Measurements from ENCODE around the gene ZNF70. TPM values are rescaled to one million over a fixed set of nuclear protein-coding genes. Genes with fewer than 3 reads are reported as not detected.

Gene ZNF70
- total and polyA plus RNA-seq, 8 donors, result 0.77 to 4.3 (median 2.4) TPM

DNA sequence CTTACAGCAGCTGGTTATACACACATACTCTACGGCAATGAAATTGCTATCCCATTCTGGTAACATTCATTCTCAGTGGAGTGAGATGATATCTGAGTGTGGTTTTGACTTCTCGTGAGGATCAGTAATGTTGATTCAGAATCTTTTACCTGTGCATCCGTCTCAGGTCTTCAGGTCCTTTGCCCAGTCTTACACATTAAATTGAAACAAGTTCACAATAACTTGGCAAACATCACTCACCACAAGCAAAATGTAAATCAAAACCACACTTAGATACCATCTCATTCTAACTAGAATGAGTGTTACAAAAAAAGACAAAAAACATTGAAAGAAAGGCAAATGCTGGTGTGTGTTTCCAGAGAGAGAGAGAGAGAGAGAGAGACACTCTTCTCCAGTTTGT lies 46.1 kb downstream of the ZNF70 start:
- no peak for DNase-seq
- H3K9me3 ChIP-seq, result no peaks in the 10 kb centered on the region
- no peak overlapping the region for H3K27ac ChIP-seq
- intact Hi-C loops (cut with DNase I), result no loop called here
- no peak overlapping the region for H3K4me3 ChIP-seq
- peaks cover 11 to 46% (median 28%) of the 10 kb centered on the region in 3 donors for H3K36me3 ChIP-seq
- H3K27me3 ChIP-seq, result no peaks in the 10 kb centered on the region
- TF ChIP-seq, protein P1, sequence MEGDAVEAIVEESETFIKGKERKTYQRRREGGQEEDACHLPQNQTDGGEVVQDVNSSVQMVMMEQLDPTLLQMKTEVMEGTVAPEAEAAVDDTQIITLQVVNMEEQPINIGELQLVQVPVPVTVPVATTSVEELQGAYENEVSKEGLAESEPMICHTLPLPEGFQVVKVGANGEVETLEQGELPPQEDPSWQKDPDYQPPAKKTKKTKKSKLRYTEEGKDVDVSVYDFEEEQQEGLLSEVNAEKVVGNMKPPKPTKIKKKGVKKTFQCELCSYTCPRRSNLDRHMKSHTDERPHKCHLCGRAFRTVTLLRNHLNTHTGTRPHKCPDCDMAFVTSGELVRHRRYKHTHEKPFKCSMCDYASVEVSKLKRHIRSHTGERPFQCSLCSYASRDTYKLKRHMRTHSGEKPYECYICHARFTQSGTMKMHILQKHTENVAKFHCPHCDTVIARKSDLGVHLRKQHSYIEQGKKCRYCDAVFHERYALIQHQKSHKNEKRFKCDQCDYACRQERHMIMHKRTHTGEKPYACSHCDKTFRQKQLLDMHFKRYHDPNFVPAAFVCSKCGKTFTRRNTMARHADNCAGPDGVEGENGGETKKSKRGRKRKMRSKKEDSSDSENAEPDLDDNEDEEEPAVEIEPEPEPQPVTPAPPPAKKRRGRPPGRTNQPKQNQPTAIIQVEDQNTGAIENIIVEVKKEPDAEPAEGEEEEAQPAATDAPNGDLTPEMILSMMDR (IDR thresholded peaks at IDR 0.05), result no peak
- FAIRE-seq, result no peak
- ATAC-seq, result no peak
- WGBS, 2 donors, result 94% methylated on average over 3 of the region's 3 CpGs
- peaks cover 0 to 11% (median 8%) of the 10 kb centered on the region in 3 donors for H3K4me1 ChIP-seq

DNA sequence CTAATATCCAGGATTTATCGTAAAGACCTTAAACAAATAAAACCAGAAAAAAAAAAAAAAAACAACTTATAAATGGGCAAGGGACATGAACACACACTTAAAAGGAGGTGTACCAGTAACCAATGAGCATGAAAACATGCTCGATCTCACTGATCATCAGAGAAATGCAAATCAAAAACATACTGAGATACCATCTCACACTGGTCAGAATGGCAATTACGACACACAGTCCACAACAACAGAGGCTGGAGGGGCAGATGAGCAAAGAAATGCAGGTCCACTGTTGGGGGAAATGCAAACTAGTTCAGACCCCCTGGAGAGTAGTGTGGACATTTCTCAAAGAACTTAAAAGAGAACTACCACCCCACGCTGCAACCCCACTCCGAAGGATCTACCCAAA lies 46.9 kb downstream of the ZNF70 start:
- intact Hi-C loops (cut with DNase I), result no loop called here
- no peak for DNase-seq
- Histone ChIP-seq H3K9me3 (no peaks in the 10 kb centered on the region), H3K36me3 (peaks cover 11 to 41% (median 28%) of the 10 kb centered on the region in 3 donors), H3K4me3 (no peak overlapping the region), H3K4me1 (peaks cover 0 to 11% (median 8%) of the 10 kb centered on the region in 3 donors), H3K27me3 (no peaks in the 10 kb centered on the region), H3K27ac (no peak overlapping the region)
- ATAC-seq, result no peak
- TF ChIP-seq, protein P1 (IDR thresholded peaks at IDR 0.05), result no peak
- no peak for FAIRE-seq
- WGBS, 2 donors, result 88 to 91% methylated on average over 5 of the region's 5 CpGs

DNA sequence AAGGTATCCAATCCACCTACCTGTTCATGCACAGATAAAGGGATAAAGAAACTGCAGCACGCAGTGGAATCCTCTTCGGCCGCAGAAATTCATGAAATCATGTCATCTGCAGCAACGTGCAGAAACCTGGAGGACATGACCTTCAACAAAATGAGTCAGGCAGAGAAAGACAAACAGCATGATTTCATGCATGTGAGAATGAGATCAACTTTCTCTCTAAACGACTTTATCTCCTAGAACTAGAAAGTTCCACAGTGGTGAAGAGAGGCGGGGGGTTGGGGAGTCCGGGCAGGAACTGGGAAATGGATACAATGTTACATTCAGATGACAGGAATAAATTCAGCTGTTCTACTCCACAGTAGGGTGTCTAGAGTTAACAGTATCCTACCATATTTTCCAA lies 50.2 kb downstream of the ZNF70 start:
- ATAC-seq, result peak; percentile 82 to 86 (median 84)
- peaks cover 3 to 15% (median 6%) of the 10 kb centered on the region in 3 donors for H3K36me3 ChIP-seq
- no peak overlapping the region for H3K4me3 ChIP-seq
- peak in 3 of 6 donors; percentile 24 to 53 (median 29) for DNase-seq
- no peak for FAIRE-seq
- H3K27ac ChIP-seq, result peak overlapping the region in 3 of 4 donors; percentile 27 to 76 (median 53)
- intact Hi-C loops (cut with DNase I), result no loop called here
- peaks cover 0 to 11% (median 8%) of the 10 kb centered on the region in 3 donors for H3K4me1 ChIP-seq
- H3K9me3 ChIP-seq, result no peaks in the 10 kb centered on the region
- TF ChIP-seq, protein P1 (IDR thresholded peaks at IDR 0.05), result no peak
- H3K27me3 ChIP-seq, result no peaks in the 10 kb centered on the region
- WGBS, 2 donors, result 40 to 53% methylated on average over 7 of the region's 7 CpGs

DNA sequence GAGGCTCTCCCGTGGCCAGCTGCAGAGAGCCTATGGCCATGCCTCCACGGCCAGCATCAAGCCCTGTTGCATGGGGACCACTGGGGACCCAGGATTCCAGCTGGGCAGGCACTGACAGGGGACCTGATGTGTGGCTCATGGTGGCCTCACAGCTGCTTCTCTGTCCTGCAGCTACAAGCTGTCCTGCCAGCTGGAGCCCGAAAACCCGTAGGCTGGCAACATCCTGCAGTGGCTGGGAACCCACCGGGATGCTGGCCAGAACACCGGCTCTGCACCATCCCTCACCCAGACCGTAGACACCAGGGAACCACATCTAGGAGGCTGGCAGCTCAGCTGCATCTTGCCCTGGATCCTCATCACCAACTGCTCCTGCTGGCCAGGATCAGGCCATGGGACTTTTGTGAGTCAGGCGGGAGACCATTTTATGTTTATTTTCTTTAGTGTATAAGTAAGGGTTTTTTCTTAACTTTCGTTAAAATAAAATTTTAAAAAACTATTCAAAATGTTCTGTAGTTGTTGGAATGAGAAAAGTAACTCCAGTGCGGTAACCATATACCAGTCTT lies 52.2 kb downstream of the ZNF70 start:
- Histone ChIP-seq H3K4me1 (peaks cover 0 to 11% (median 8%) of the 10 kb centered on the region in 3 donors), H3K9me3 (no peaks in the 10 kb centered on the region), H3K27me3 (no peaks in the 10 kb centered on the region), H3K36me3 (peaks cover 0 to 22% (median 12%) of the 10 kb centered on the region in 3 donors), H3K27ac (no peak overlapping the region), H3K4me3 (no peak overlapping the region)
- DNase-seq (peak in 1 of 6 donors; percentile 41), FAIRE-seq (no peak), ATAC-seq (no peak)
- intact Hi-C loops (cut with DNase I), result no loop called here
- 93 to 94% methylated on average over 10 of the region's 10 CpGs for WGBS, 2 donors
- TF ChIP-seq, protein P1 (IDR thresholded peaks at IDR 0.05), result no peak

DNA sequence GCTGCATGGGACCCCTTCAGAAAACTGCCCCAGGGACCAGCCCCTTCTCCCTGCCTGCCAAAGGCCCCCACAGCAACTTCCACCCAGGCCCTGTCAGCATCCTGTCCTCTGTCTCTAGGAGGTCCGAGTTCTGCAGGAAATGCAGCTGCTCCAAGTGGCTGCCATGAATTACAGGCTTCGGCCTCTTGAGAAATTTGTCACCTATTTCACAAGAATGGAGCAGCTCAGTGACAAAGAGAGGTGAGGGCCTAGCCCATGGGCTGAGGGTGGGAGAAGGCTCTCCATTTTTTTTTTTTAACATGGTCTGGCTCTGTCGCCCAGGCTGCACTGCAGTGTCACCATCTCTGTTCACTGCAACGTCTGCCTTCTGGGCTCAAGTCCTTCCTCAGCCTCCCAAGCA lies 52.8 kb downstream of the ZNF70 start:
- Histone ChIP-seq H3K9me3 (no peaks in the 10 kb centered on the region), H3K4me1 (peaks cover 0 to 11% (median 8%) of the 10 kb centered on the region in 3 donors), H3K4me3 (no peak overlapping the region), H3K36me3 (peaks cover 0 to 26% (median 10%) of the 10 kb centered on the region in 3 donors), H3K27me3 (no peaks in the 10 kb centered on the region), H3K27ac (no peak overlapping the region)
- 87 to 90% methylated on average over 4 of the region's 4 CpGs for WGBS, 2 donors
- ATAC-seq (no peak), FAIRE-seq (no peak), DNase-seq (peak in 1 of 6 donors; percentile 30)
- TF ChIP-seq, protein P1 (IDR thresholded peaks at IDR 0.05), result no peak
- intact Hi-C loops (cut with DNase I), result no loop called here
